Sigmoid colon (tissue), 7 donors: ENCODE data around the gene NUDT21. TPM values are rescaled to one million over a fixed set of nuclear protein-coding genes. Genes with fewer than 3 reads are reported as not detected.
"Not testable (repeated sequence)": the region's sequence is repeated elsewhere in the genome, so short reads cannot be mapped to it uniquely, and the experiment has no call there.

ENCODE experiments used
- DNase-seq: peaks from one replicate; pipeline ENCODE4 v3.0.0-alpha.2; 2019
- H3K27ac ChIP-seq, 4 donors: fragments of 200-600 bp; sonication (generic); one replicate each; pipeline ENCODE4 v1.5.1; 2016 to 2019; ENCODE audit warnings: mild to moderate bottlenecking in 1 of 4
- H3K27me3 ChIP-seq, 3 donors: fragments of 200-600 bp; sonication (generic); one replicate each; pipeline ENCODE4 v1.5.1; 2019; ENCODE audit warnings: mild to moderate bottlenecking in 1 of 3
- H3K36me3 ChIP-seq, 4 donors: fragments of 200-600 bp; sonication (generic); one replicate each; pipeline ENCODE4 v1.5.1; 2016 to 2019
- H3K4me1 ChIP-seq, 4 donors: fragments of 200-600 bp; sonication (generic); one replicate each; pipeline ENCODE4 v1.5.1; 2017 to 2019
- H3K4me3 ChIP-seq, 4 donors: fragments of 200-600 bp; sonication (generic); one replicate each; pipeline ENCODE4 v1.5.1; 2017 to 2019; ENCODE audit warnings: mild to moderate bottlenecking in 2 of 4, moderate library complexity in 1 of 4
- H3K9me3 ChIP-seq, 4 donors: fragments of 200-600 bp in 3 of 4; sonication (generic) in 3 of 4; one replicate each; pipeline versions ENCODE4 v1.5.1 to v1.6.1; 2013 to 2019
- CTCF ChIP-seq, 4 experiments: fragments of 450-650 bp in 3 of 4; fragments of 200-600 bp in 1 of 4; IDR thresholded peaks; one replicate each; pipeline ENCODE4 v1.5.1; 2016 to 2019; ENCODE audit warnings: antibody characterized with exemption in 4 of 4, mild to moderate bottlenecking in 3 of 4, moderate library complexity in 2 of 4
- EP300 ChIP-seq, 4 donors: sonication (generic); formaldehyde crosslinking; IDR thresholded peaks; one replicate each; pipeline ENCODE4 v1.6.1; 2017; ENCODE audit warnings: antibody characterized with exemption in 4 of 4
- POLR2A ChIP-seq, 2 donors: fragments of 450-650 bp; IDR thresholded peaks; one replicate each; pipeline ENCODE4 v1.6.1; 2016; ENCODE audit warnings: antibody characterized with exemption in 2 of 2, mild to moderate bottlenecking in 2 of 2, moderate library complexity in 2 of 2
- POLR2AphosphoS5 ChIP-seq, 4 donors: sonication (generic); formaldehyde crosslinking; IDR thresholded peaks; one replicate each; pipeline ENCODE4 v1.6.1; 2017; ENCODE audit warnings: antibody characterized with exemption in 4 of 4
- WGBS, 2 donors: extraction: QIAGEN DNeasy Blood & Tissue Kit; methylation state at CpG; one replicate each; pipeline ENCODE4 v1.1.7; 2013; 5-methylcytosine and 5-hydroxymethylcytosine counted together
- intact Hi-C: fragments of 100-400 bp; cut with DNase I; formaldehyde crosslinking; loops from one replicate; pipeline ENCODE4 v1.15.1; 2023
- polyA plus RNA-seq, 3 donors: library from polyadenylated mRNA; stranded (reverse); fragments of 200-250 nt; gene quantifications; one replicate each; pipeline ENCODE4 v1.2.3, GENCODE V29; 2013
- total RNA-seq, 4 donors: library from RNA; depleted of rRNA; stranded (reverse); fragments of >200 nt; gene quantifications; one replicate each; pipeline ENCODE4 v1.1.0, GENCODE V29; 2016
- donor health status: healthy with polysubstance abuse.
- donor health status: Bipolar disorder and iron deficiency.
- donor health status: healthy.

NUDT21 gene
- total RNA-seq (10 to 100 TPM; 40.4 to 51.7 (median 45.5) TPM), polyA plus RNA-seq (10 to 100 TPM; 33.0 to 47.3 (median 33.8) TPM)

- WGBS, 2 donors: 0% methylated on average over 56 of the region's 56 CpGs
- TF ChIP-seq POLR2AphosphoS5 (IDR thresholded peaks at IDR 0.05) (peak; percentile 63 to 87 (median 83)), EP300 (IDR thresholded peaks at IDR 0.05) (no peak), CTCF (IDR thresholded peaks at IDR 0.05) (peak in 1 of 4 experiments; percentile 10), POLR2A (IDR thresholded peaks at IDR 0.05) (peak; percentile 27 to 51)
- peak; percentile 98 for DNase-seq
- Histone ChIP-seq H3K27me3 (no peaks in the 10 kb centered on the region), H3K4me3 (peak within 1 kb of the TSS; percentile 70 to 98 (median 88)), H3K36me3 (peaks cover 0 to 44% (median 3%) of the 10 kb centered on the region in 4 donors), H3K4me1 (peaks cover 0 to 43% (median 38%) of the 10 kb centered on the region in 4 donors), H3K9me3 (no peaks in the 10 kb centered on the region), H3K27ac (peak within 1 kb of the TSS; percentile 79 to 88 (median 84))
- intact Hi-C loops: loop anchor here (2.0 to 10.0 kb wide), 2 partner anchors 26 to 506 kb away; partner anchors contain the start of gene AMFR
Observed at GRCh38 chr16:56450986-56451752, at the start of gene NUDT21, which contains the start of gene OGFOD1. TSS of gene NUDT21 (minus strand) at chr16:56451332. CDS start at chr16:56451202, 130 bp downstream. TSS of gene OGFOD1 (plus strand) at chr16:56451554. CDS start at chr16:56451613, 59 bp downstream.

- H3K4me1 ChIP-seq: no peaks in the 10 kb centered on the region
- intact Hi-C loops: no loop called here
- H3K27me3 ChIP-seq: no peaks in the 10 kb centered on the region
- no peak overlapping the region for H3K27ac ChIP-seq
- WGBS, 2 donors: 92 to 93% methylated on average over 1 of the region's 1 CpG
- peaks cover 10 to 63% (median 26%) of the 10 kb centered on the region in 4 donors for H3K36me3 ChIP-seq
- no peak for DNase-seq
- no peaks in the 10 kb centered on the region for H3K9me3 ChIP-seq
- no peak overlapping the region for H3K4me3 ChIP-seq
- TF ChIP-seq CTCF (IDR thresholded peaks at IDR 0.05) (no peak), POLR2AphosphoS5 (IDR thresholded peaks at IDR 0.05) (no peak), POLR2A (IDR thresholded peaks at IDR 0.05) (no peak), EP300 (IDR thresholded peaks at IDR 0.05) (no peak)
Observed at GRCh38 chr16:56493815-56494214, 42.7 kb upstream of the NUDT21 start.

GRCh38 chr16:56493126-56493525 lies 42.0 kb upstream of the NUDT21 start:
- intact Hi-C loops: no loop called here
- H3K4me3 ChIP-seq: no peak overlapping the region
- no peaks in the 10 kb centered on the region for H3K27me3 ChIP-seq
- TF ChIP-seq POLR2A (IDR thresholded peaks at IDR 0.05) (no peak), CTCF (IDR thresholded peaks at IDR 0.05) (no peak), POLR2AphosphoS5 (IDR thresholded peaks at IDR 0.05) (no peak)
- H3K27ac ChIP-seq: no peak overlapping the region
- 88 to 95% methylated on average over 2 of the region's 2 CpGs for WGBS, 2 donors
- H3K36me3 ChIP-seq: peaks cover 10 to 56% (median 21%) of the 10 kb centered on the region in 4 donors
- no peaks in the 10 kb centered on the region for H3K4me1 ChIP-seq
- H3K9me3 ChIP-seq: no peaks in the 10 kb centered on the region
- no peak for DNase-seq

- Histone ChIP-seq H3K4me1 (no peaks in the 10 kb centered on the region), H3K27ac (no peak overlapping the region), H3K27me3 (no peaks in the 10 kb centered on the region), H3K4me3 (no peak overlapping the region), H3K36me3 (peaks cover 6 to 42% (median 12%) of the 10 kb centered on the region in 4 donors), H3K9me3 (no peaks in the 10 kb centered on the region)
- WGBS, 2 donors: 85 to 95% methylated on average over 4 of the region's 4 CpGs
- intact Hi-C loops: no loop called here
- DNase-seq: no peak
- TF ChIP-seq POLR2AphosphoS5 (IDR thresholded peaks at IDR 0.05) (no peak), CTCF (IDR thresholded peaks at IDR 0.05) (no peak), EP300 (IDR thresholded peaks at IDR 0.05) (no peak), POLR2A (IDR thresholded peaks at IDR 0.05) (no peak)
Observed at GRCh38 chr16:56491657-56492261, 40.6 kb upstream of the NUDT21 start.

- 93 to 96% methylated on average over 1 of the region's 1 CpG for WGBS, 2 donors
- peaks cover 0 to 48% (median 3%) of the 10 kb centered on the region in 4 donors for H3K36me3 ChIP-seq
Observed at GRCh38 chr16:56488868-56489267, 37.7 kb upstream of the NUDT21 start.

More at GRCh38 chr16:56488868-56489267, 37.7 kb upstream of the NUDT21 start:
- DNase-seq, H3K4me1 ChIP-seq, H3K9me3 ChIP-seq, intact Hi-C loops, H3K27ac ChIP-seq, H3K27me3 ChIP-seq, H3K4me3 ChIP-seq: not testable (repeated sequence)
